Fibroblast of skin of back (primary cell): ENCODE data around the gene MPC2. TPM values are rescaled to one million over a fixed set of nuclear protein-coding genes. Genes with fewer than 3 reads are reported as not detected.

ENCODE experiments used
- DNase-seq: peaks from one replicate; pipeline ENCODE4 v3.0.0-alpha.2; 2013
- polyA plus RNA-seq, 2 experiments: library from polyadenylated mRNA; unstranded; fragments of 120-200 nt; gene quantifications; one replicate each; pipeline ENCODE4 v1.2.1, GENCODE V29; 2013; ENCODE audit not compliant: insufficient read length in 2 of 2

Gene MPC2
- polyA plus RNA-seq (2013, experiment 1 of 2; ENCODE audit: insufficient read length), result 49.0 TPM
- 35.5 TPM for polyA plus RNA-seq (2013, experiment 2 of 2; ENCODE audit: insufficient read length)

GRCh38 chr1:167936930-167937708 is at the start of gene MPC2:
MPC2 (minus strand) TSS chr1:167937072; CDS start chr1:167935841, 1,231 bp downstream.
- DNase-seq, result peak; percentile 70

- peak; percentile 22 for DNase-seq
These were observed 48.1 kb upstream of the MPC2 start for GRCh38 chr1:167984886-167985489.

GRCh38 chr1:167983797-167984420 is 47.0 kb upstream of the MPC2 start:
- DNase-seq, result no peak

- DNase-seq, result peak; percentile 45
These were observed 45.1 kb upstream of the MPC2 start for GRCh38 chr1:167981933-167982332.

- DNase-seq, result no peak
These were observed 40.4 kb upstream of the MPC2 start for GRCh38 chr1:167977245-167977644.

GRCh38 chr1:167974698-167975097 is 37.8 kb upstream of the MPC2 start:
- no peak for DNase-seq

GRCh38 chr1:167973832-167974231 is 37.0 kb upstream of the MPC2 start:
- DNase-seq, result no peak

GRCh38 chr1:167968569-167968968 is 31.7 kb upstream of the MPC2 start:
- DNase-seq, result no peak

- no peak for DNase-seq
These were observed 29.2 kb upstream of the MPC2 start for GRCh38 chr1:167966050-167966449.

GRCh38 chr1:167964646-167965045 is 27.8 kb upstream of the MPC2 start:
- DNase-seq, result no peak

GRCh38 chr1:167957710-167958109 is 20.8 kb upstream of the MPC2 start:
- DNase-seq, result no peak

- no peak for DNase-seq
These were observed 19.0 kb upstream of the MPC2 start for GRCh38 chr1:167955915-167956314.

GRCh38 chr1:167950569-167950968 is 13.7 kb upstream of the MPC2 start:
- DNase-seq, result no peak

- DNase-seq, result no peak
These were observed 12.9 kb upstream of the MPC2 start for GRCh38 chr1:167949785-167950184.

GRCh38 chr1:167947733-167948132 is 10.9 kb upstream of the MPC2 start:
- no peak for DNase-seq

- DNase-seq, result no peak
These were observed 6.7 kb upstream of the MPC2 start for GRCh38 chr1:167943541-167943940.

- DNase-seq, result no peak
These were observed 3.4 kb upstream of the MPC2 start for GRCh38 chr1:167940264-167940663.

- no peak for DNase-seq
These were observed 1.3 kb upstream of the MPC2 start for GRCh38 chr1:167938080-167938636.

GRCh38 chr1:167937709-167938010 is 788 bp upstream of the MPC2 start:
- DNase-seq, result no peak

GRCh38 chr1:167936068-167936929 is 573 bp downstream of the MPC2 start, which contains the start of gene DCAF6:
DCAF6 (plus strand) TSS chr1:167936683; CDS start chr1:167936912, 229 bp downstream.
- peak; percentile 98 for DNase-seq

GRCh38 chr1:167935216-167936067 is 1.4 kb downstream of the MPC2 start:
- peak; percentile 50 for DNase-seq
